Globus pallidus (tissue), 1 donor: ENCODE results near the gene CGN.
A peak's percentile ranks its signal among the peaks of the same experiment; 100 is the strongest.
"Not testable (repeated sequence)": the region's sequence is repeated elsewhere in the genome, so short reads cannot be mapped to it uniquely, and the experiment has no call there.

ENCODE experiments used
- DNase-seq: peaks from one replicate; pipeline ENCODE4 v3.0.0-alpha.2; 2015; ENCODE audit warnings: low spot score

Gene CGN

GRCh38 chr1:151502035-151502700, 9.0 kb upstream of the CGN start:
- no peak for DNase-seq

- DNase-seq: no peak
Measured at GRCh38 chr1:151502859-151503780, 8.1 kb upstream of the CGN start.

DNA sequence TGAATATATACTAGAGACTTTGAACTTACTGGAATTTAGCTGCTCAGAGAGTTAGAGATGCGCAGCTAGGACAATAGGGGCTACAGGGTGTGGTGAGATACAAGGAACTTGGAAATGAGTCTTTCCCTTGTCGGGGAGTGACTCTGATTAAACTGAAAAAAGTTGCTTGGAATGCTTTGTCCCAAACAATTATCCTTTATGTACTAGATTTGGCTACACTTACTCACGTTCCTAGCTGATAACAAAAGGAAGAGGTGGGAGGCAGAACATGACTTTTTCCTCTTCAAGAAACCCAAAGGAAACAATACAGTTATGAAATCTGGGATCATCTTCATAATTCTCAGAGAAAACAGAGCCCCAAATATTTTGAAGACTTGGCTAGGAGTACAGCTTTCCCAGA, 6.9 kb upstream of the CGN start:
- DNase-seq: no peak

GRCh38 chr1:151504759-151505158, 6.4 kb upstream of the CGN start:
- DNase-seq: no peak

- DNase-seq: no peak
Measured at GRCh38 chr1:151508833-151509232, 2.4 kb upstream of the CGN start.

DNA sequence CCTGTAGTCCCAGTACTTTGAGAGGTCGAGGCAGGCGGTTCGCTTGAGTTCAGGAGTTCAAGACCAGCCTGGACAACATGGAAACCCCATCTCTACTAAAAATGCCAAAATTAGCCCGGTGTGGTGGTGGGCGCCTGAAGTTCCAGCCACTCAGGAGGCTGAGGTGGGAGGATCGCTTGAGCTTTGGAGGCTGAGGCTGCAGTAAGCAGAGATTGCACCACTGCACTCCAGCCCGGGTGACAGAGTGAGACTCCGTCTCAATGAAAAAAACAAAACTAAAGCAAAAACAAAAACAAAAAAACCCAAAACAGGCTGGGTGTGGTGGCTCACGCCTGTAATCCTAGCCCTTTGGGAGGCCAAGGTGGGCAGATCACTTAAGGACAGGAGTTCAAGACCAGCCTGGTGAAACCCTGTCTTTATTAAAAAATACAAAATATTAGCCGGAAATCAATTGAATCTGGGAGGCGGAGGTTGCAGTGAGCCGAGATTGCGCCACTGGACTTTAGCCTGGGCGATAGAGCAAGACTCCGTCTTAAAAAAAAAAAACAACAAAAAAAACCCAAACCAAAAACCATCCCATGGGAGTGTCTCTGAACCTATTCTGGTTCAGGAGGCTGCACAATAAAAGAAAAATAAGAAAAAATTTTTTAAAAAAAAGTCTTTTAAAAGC, 1.7 kb upstream of the CGN start:
- DNase-seq: no peak

- DNase-seq: no peak
Measured at GRCh38 chr1:151510020-151510405, 1.2 kb upstream of the CGN start.

DNA sequence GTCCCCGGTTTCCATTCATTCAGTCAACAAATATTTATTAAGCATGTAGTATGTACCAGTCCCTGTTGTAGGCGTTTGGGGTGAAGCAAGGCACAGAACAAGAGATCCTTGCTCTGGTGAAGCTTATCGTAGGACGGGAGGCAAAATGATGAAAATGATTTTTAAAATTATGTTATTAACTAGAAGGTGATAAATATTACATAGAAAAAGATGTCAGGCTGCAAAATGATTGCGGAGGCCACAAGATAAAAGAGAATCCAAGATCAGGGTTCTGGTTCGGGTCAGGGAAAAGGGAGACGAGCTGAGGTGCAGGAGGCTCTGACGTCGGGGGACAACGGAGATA, 602 bp upstream of the CGN start:
- DNase-seq: no peak

GRCh38 chr1:151511636-151512215, 539 bp downstream of the CGN start:
- DNase-seq: peak; percentile 55

GRCh38 chr1:151512326-151512725, 1.1 kb downstream of the CGN start:
- no peak for DNase-seq

GRCh38 chr1:151512801-151513625, 1.8 kb downstream of the CGN start:
- DNase-seq: no peak

GRCh38 chr1:151513626-151514121, 2.5 kb downstream of the CGN start:
- DNase-seq: no peak

- no peak for DNase-seq
Measured at GRCh38 chr1:151514366-151514765, 3.2 kb downstream of the CGN start.

DNA sequence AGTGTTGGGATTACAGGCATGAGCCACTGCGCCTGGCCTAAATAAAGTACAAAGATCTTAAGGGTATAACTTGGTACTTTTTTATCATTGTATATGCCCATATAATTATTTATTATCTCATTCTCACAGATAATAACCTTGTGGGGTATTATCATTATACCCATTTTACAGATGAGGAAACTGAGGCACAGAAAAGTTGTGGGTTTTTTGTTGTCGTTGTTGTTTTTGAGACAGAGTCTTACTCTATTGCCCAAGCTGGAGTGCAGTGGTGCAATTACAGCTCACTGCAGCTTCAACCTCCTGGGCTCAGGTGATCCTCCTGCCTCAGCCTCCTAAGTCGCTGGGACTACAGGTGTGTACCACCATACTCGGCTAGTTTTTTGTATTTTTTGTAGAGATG, 4.1 kb downstream of the CGN start:
- no peak for DNase-seq

DNA sequence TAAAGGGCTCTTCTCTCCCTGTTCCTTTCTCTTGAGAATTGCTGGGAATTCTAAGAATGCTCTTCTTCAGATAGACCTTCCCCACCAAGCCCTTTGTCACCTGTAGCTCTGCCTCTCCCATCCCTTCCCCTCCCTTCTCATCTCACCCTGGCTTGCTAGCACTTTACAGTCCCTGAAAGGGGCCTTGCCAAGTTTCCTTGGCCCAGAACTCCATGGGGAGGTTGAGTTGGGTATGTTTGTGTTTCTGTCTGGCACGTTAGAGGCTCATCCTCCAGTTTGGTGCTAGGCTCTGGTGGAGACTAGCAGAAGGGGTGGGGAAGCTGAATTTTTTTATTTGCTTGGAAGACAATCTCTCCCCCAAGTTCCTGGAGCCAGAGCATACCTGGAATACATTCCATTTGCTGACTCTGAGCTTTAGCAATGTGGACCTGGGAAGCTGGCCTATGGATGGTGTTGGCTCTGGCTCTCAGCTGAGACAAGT, 4.9 kb downstream of the CGN start:
- DNase-seq: no peak

DNA sequence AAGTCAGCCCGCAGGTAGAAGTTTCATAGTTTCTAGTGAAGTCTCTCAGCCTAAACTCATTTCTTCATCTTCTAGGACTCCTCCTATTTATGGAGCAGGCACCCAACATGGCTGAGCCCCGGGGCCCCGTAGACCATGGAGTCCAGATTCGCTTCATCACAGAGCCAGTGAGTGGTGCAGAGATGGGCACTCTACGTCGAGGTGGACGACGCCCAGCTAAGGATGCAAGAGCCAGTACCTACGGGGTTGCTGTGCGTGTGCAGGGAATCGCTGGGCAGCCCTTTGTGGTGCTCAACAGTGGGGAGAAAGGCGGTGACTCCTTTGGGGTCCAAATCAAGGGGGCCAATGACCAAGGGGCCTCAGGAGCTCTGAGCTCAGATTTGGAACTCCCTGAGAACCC, 7.2 kb downstream of the CGN start:
- DNase-seq: no peak

- no peak for DNase-seq
Measured at GRCh38 chr1:151518936-151519335, 7.7 kb downstream of the CGN start.

DNA sequence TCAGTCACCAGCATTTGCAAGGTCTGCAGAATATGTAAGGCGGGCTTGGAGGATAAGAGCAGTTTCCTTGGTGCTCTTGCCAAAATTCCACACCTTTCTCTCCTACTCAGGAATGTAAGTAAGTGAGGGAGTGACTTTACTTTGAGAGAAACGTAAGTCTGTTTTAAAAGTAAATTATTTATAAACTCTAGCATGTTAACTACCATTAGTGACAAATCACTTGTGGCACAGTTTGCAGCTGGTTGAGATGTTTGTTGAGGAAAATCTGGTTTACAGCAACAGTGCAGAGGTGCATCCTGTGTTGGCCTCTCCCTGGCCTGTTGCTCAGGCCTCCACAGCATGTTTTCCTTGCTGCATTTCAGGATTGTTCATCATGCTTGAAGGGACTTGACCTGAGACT, 8.5 kb downstream of the CGN start:
- DNase-seq: no peak

DNA sequence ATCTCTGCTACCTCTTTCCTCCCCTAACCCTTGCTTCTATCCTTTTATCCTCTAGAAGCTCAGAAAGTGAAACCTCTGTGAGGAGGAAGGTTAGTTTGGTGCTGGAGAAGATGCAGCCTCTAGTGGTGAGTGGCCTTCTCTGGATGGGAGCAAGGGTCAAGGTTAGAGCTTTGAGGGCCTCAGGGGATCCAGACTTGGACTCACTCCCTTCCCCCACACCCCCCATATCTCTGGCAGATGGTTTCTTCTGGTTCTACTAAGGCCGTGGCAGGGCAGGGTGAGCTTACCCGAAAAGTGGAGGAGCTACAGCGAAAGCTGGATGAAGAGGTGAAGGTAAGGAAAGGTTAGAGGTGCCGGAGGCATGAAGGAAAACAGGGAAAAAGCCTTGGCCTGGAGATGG, 9.2 kb downstream of the CGN start:
- DNase-seq: no peak

DNA sequence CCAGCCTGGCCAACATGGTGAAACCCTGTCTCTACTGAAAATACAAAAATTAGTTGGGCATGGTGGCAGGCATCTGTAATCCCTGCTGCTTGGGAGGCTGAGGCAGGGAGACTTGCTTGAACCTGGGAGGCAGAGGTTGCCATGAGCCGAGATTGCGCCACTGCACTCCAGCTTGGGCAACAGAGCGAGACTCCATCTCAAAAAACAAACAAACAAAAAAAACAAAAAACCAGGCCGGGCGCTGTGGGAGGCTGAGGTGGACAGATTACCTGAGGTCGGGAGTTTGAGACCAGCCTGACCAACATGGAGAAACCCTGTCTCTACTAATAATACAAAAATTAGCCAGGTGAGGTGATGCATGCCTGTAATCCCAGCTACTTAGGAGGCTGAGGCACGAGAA, 11.2 kb downstream of the CGN start:
- not testable (repeated sequence) for DNase-seq

DNA sequence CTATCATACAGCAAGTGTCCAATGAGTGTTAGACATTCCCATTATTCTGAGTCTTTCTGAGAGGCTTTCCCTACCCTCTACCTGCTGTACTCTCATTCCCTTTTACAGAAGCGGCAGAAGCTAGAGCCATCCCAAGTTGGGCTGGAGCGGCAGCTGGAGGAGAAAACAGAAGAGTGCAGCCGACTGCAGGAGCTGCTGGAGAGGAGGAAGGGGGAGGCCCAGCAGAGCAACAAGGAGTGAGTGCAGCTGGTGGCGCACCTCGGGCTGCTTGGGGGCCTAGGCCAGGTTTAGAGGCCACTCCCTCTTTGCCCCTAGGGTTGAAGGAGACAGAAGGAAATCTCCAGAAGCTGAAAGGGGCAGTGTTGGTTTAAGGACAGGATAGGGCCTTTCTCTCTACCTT, 12.1 kb downstream of the CGN start:
- DNase-seq: no peak

GRCh38 chr1:151524736-151525135, 13.5 kb downstream of the CGN start:
- no peak for DNase-seq
